Stimulated activated CD4-positive, alpha-beta T cell treated with anti-CD3 and anti-CD28 coated beads, Interleukin-12 subunit alpha, Interleukin-12 subunit beta, amount 100 ng/mL, for 48 hours (primary cell): ENCODE results near the gene DNAJB5.
"Not testable (repeated sequence)": the region's sequence is repeated elsewhere in the genome, so short reads cannot be mapped to it uniquely, and the experiment has no call there.

Experiments
- DNase-seq, 3 donors: peaks; one replicate each; pipeline ENCODE4 v3.0.0-alpha.2; 2020; ENCODE audit warnings: low read depth in 2 of 3, low spot score in 1 of 3

The DNAJB5 gene

DNA sequence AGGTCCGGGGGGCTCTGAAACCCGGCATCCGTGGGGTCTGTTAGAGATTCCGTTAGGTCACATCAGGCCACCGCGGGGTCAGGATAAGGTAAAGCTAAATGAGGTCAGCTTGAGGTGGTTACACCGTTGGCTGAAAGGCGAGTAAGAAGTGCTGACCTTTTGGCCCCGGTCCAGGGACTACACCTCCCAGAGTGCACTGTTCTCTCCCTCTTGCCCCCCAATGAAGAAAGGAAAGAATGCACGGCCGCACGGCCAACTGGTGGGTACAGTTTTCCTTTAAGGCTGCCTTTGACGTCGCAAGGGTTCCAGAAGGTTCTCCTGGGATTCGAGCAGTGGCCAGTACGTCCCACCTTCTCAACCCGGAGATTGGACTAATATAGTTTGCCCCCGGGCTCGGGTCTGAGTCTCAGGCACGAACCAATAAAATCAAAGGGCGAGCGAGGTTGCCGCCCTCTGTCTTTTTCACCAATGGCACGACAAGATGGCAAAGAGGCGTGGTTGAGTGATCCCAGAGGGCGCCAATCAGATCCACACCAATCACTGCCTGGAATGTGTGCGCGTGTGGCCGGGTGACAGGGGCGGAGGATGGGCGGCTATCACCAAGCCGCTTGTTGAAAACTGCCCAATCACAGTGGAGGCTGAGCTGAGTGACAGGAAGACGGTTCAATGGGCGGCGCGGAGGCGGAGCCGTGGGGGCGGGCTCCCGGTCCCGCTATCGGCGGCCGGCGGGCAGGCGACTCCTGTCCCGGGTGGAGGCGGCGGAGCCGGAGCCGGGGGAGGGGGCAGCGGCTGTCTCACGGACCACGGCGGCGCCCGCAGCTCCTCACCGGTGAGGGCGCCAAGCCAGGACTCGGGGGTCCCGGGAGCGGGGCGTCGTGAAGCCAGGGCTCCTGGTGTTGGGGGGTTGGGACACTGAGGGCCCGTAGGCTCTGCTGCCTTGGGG, at the start of gene DNAJB5:
Gene DNAJB5, plus strand, starts transcription at position 743 of the 943 bp plus-strand sequence. CDS start 886 bp downstream, outside the sequence.
- peak; percentile 94 to 96 (median 95) for DNase-seq

DNA sequence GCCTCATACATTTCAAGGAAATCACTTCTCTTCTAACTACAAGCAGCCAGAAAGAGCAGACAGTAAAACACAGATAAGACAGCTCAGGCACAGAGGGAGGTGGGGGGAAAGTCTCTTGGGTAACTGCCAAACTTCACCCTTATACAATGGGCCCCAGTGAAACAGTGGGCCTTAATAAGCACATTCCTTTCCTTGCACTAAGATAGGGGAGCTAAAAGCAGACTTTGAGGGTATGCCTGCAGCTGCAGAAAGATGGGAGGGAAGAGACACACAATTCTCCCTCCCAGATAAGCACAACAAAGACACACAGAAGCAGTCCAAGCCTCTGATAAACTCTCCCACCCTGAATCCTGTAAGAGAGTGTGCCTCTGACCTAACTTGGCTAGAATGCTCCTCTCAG, 49.6 kb upstream of the DNAJB5 start:
- DNase-seq = not testable (repeated sequence)

DNA sequence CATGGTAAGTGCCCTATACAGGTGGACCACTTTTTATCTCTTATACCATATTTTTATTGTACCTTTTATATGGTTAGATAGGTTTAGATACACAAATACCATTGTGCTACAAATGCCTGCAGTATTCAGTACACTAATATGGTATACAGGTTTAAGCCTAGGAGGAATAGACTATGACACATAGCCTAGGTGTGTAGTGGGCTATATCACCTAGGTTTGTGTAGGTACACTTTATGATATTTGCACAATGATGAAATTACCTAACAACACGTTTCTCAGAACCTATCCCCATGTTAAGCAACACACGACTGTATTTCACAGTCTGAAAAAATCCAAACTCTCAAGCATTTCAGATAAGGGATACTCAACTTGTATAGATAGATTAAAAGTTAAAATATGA, 41.1 kb upstream of the DNAJB5 start:
- no peak for DNase-seq

DNA sequence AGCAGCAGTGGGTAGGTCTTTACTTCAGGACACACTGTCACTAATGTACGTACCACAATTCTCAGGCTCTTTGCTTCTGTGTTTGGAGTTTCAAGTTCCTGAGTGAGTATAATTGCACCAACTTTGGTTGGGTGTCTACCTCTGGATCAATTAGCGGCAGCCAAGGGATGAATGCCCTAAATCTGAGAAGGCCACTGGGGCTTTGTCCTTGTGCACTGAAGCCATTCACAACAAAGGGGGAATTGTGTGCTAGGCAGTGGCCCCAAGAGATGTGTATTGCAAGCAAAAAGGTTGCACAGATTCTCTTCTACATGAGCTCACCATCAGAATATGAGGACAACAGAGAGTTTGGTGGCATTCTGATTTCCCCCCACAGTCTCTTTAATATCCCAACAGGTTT, 35.3 kb upstream of the DNAJB5 start:
- DNase-seq = no peak

DNA sequence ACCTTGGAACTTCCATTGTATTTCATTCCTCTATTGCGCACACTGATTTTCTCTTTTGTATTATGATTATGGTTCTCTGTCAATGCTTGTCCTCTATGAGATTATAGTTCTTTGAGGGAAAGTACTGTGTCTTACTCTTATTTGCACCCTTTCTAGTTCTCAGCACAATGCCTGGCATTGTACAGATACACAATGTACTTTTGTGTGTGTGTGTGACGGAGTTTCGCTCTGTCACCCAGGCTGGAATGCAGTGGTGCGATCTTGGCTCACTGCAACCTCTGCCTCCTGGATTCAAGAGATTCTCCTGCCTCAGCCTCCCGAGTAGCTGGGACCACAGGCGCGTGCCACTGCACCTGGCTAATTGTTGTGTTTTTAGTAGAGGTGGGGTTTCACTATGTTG, 33.5 kb upstream of the DNAJB5 start:
- not testable (repeated sequence) for DNase-seq

DNA sequence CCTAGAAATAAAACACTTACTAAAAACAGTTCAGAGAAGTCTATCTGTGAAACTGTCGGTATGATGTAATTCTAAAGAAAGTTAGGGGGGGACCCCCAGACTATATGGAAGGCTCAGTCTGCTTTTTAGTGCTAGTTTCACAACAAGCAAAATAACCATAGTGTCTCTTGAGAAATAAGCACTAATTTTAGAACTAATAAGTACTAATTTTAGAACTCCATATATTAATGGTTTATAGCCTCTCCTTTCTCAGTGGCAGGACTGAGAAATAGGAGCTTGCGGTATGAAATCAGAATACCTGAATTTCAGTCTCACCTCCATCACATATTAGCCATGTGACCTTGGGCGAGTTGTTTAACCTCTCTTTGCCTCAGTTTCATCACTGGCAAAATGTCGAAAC, 32.9 kb upstream of the DNAJB5 start:
- DNase-seq = no peak

DNA sequence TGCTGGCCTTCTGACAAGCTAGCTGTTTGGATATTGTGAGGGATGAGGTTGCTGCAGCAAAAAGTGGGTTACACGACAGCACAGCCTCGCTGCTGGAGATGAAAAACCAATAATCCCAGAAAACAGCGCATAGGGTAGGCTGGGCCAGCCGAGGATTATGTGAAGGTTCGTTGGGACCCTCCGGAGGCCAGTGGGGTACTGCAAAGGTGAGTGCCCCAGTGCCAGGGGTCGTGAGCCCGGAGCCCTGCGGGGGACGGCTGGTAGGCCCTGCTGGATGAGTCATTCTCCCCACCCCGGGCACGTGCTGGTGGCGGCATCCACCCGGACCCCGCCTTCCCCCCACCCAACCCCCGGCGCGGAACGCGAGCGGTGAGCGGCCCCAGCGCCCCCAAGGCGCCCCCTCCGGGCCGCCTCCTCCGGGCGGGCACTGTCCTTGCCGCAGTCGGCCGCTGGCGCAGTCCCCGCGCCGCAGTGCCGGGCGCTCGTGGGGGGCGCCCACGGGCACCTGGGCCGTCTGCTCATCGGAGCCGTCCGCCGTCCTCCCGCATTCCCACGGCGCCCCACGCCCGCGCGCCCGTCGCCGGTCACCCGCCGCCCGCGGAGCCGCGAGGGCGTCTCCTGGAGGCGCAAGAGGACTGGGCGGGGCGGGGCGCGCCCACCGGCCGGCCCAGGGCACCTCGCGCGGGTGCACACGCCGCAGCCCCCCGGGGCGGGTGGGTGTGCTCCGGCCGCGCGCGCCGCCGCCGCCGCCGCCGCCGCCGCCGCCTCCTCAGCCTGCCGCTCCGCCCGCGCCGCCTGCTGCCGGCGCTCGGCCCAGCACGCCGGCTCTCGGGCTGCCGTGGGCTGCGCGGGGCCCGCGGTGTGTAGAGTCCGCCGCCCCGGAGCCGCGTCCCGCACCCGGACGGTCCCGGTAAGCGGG, 31.8 kb upstream of the DNAJB5 start, which contains the start of gene PHF24:
Gene PHF24, plus strand, starts transcription at position 794 of the 919 bp plus-strand sequence. CDS start 13,014 bp downstream, outside the sequence.
- no peak for DNase-seq

DNA sequence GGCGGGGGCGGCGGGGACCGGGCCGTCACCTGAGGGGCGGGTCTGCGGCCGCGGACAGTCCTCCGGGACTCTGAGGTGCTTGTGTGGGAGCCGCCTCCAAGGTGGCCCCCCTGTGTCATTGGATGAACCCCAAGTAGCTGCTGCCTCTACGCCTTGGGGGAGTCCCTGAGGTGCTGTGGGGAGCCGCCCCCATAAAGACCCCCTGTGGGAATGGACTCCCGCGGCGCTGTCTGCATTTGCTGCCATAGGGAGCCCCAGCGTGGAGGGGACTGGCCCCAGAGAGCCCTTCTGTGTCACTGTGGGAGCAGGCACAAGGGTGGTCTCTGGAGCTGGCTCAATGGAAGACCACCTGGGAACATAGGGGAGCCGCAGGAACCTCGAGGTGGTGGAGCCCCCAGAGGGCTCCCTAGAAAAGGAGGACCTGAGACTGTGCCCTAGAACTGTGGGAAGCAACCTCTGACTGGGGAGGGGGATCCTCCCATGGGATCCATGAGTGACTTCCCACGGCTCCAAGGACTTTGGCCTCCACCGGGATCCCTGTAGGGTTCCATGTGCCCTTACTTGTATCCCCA, 31.0 kb upstream of the DNAJB5 start:
- no peak for DNase-seq

DNA sequence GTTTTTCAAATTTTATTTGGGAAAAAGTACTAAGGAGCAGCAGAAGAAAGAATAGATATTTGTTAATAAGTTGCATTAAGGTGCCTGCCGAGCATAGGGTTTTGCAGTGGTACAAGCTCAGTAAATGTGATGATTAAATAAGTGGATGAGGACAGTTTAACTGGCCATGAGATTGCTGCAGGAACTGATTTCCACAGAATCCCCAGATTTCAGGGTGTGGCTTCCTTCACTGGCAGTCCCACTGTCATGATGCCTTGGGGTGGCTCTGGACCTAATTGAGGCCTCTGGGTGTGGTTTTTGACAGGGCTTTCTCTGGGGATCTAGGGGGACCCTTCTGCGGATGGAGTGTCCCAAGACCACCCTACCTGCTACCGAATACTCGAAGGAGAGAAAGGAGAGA, 30.1 kb upstream of the DNAJB5 start:
- DNase-seq = no peak

DNA sequence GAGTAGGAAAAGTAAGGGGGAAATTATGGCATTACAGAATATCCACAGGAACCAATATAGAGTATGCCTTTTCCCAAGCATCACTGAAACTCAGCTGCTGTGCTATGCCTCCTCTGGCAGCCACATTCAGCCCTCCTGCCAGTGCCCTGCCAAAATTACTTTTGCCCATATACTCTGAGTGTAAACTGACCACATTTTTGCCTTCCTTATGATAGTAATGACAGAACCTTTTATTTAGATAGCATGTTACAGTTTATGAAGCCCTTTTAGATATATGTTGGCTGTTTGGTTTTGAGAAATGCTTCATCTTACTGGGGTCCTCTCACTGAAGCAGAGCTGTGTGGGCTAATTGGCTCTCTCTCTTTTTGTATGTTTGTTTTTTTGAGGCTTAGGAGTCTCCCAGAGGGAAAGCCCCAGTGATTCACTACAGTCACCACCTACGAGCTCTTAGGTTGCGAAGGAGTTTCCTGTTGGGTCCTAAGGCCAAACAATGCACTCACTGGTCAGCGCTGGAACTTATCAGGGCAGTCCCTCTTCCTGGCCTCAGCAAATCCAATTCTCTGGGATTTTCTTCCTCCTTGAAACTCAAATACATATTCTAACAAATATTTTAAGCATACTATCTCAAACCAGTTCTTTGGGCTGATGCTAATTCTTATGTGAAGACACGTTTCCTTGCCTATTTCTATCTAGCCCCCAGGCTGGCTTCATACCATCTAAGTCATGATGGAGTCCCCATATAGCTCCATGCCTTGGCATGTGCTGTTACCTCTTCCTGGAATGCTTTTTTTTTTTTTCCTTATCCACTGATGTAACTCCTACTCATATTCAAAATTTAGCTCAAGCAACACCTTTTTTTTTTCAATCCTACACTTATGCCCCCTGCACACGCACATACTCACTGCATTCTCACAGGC, 27.7 kb upstream of the DNAJB5 start:
- peak in 1 of 3 donors; percentile 19 for DNase-seq

DNA sequence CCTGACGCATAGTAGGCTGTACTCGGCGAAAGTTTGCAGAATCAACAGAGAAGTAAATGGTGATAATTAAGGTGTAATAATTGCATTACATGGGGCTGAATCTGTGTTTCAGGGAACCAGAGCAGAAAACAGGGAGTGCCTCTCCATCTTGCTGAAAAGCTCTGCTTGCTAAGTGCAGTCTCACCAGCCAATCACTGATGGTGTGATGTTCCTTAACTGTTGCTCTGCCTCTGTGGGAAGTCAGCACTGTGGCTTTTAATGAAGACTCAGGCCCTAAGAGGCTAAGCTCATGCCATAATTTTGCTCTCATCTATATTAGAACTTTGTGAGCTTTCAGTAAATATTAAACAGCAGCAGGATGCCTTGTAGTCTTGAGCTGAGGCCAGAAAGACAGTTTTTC, 27.0 kb upstream of the DNAJB5 start:
- no peak for DNase-seq

DNA sequence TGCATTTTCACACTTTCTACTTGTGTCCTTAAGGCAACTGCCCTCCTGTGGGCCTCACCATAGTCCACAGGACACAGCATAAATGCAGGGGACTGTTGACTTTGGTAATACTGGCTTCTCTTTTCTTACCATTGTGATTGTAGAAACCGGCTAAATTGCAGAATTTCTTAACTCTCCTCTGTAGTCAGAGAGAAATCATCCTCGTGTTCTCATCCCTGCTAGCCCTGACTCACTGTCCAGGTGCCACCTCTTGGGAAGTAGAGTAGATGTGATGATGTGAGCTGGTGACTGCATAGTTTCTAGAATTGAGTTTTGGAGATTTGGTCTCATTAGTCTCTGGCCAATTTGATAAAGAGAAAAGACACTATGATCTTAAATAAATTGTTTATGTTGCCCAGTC, 26.0 kb upstream of the DNAJB5 start:
- no peak for DNase-seq

DNA sequence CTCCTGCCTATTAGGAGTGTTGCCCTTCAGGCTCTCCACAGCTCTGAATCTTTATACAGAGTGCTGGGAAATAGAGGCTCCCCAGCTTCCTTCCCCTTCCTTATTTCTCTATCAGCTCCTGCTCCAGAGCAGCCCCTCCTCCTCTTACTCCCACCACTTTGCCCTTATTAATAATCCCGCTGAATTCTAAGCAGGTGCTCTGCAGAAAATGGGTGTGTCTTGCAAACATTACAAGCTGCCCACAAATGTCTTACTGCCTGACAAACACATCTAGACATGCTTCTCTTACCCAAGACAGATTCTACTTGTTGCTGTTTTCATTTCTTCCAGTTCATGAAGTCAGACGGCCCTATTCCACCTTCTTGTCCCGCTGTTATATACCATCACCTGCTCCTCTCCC, 25.1 kb upstream of the DNAJB5 start:
- no peak for DNase-seq

DNA sequence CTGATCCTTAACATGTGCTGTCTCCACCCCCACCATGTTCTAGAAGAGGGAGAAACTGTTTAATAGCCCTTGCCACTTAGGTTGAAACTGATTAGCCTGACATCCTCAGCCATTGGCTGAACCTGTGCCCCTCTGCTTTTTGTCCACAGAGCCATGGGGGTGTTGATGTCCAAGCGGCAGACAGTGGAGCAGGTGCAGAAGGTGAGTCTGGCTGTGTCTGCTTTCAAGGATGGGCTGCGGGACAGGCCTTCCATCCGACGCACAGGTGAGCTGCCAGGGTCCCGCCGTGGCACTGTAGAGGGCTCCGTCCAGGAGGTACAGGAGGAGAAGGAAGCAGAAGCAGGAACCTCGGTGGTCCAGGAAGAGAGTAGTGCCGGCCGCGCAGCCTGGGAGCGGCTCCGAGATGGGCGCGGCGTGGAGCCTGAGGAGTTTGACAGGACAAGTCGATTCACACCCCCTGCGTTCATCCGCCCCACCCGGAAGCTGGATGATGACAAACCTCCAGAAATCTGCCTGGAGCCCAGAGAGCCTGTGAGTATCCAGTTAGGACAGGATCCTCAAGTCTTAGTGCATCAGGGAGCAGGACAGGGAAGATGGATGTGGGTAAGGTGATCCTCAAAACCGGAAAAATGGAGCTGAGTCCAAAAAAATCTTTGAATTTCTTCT, 18.3 kb upstream of the DNAJB5 start:
- no peak for DNase-seq

DNA sequence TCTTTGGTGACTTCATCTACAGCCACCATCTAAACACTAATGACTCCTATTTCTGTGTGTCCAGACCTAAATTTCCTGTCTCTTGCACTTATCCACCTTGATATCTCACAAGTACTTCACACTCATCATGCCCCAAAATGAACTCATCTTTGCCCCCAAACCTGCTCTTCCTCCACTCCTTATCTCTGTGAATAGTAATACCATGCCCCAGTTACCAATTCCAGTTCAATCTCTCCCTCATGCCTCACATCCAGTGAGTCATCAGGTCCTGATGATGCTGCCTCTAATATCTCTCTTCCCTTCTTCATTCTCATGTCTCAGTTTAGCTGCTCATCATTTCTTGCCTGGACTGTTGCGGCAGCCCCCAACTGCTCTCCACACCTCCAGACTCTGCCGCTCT, 14.9 kb upstream of the DNAJB5 start:
- no peak for DNase-seq

DNA sequence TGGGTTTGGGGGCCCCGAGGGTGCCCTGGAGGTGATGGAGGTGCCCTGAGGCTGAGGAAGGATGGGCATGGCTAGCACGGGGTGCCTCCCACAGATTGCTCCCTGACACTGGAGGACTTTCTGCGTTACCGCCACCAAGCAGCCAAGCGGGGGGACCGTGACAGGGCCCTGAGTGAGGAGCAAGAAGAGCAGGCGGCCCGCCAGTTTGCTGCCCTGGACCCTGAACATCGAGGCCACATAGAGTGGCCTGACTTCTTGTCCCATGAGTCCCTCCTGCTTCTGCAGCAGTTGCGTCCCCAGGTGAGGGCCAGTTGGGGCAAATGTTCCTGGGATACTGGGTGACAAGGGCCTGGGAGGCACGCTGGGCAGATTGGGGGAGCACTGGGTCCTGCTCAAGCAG, 13.1 kb upstream of the DNAJB5 start:
- DNase-seq = no peak

DNA sequence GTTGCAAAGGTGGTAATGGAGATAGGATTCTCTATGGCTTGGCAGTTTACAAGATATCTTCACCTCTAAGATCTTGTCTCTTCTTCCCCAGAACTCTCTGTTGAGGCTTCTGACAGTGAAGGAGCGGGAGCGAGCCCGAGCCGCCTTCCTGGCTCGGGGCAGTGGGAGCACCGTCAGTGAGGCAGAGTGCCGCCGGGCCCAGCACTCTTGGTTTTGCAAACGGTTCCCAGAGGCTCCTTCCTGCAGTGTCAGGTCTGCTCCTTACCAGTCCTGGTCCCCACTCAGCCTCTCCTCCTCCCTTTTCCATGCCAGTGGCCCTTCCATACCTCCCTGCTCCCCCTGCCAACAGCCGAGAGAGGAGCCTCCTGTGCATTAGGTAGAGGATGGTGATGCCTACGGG, 12.6 kb upstream of the DNAJB5 start:
- no peak for DNase-seq

DNA sequence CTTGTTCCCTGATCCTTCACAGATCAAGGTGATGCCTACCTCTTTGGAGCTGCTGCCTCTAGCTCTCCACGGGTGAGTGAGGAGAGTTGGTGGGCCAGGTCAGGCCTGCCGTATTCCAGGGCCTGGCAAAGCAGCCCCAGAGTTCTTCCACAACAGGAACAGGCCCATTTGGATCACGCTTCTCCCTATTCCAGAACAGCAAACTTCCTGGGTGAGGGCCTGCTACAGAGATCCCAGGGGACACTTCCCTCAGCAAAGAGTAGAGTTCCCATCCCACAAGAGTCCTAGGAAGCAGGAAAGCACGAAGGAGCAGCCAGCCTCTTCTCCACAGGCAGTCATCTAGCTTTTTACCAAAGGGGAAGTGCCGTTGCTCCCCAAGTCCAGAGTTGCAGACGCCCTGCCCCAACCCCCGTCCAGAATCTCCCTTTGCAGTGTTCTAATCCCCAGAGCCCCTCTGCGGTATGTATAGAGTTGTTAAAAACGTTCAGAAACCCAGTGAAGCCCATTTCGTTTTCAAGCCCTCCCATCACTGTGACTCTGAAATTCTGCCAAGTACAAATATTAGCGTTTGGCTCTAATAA, 9.3 kb upstream of the DNAJB5 start:
- DNase-seq = no peak

DNA sequence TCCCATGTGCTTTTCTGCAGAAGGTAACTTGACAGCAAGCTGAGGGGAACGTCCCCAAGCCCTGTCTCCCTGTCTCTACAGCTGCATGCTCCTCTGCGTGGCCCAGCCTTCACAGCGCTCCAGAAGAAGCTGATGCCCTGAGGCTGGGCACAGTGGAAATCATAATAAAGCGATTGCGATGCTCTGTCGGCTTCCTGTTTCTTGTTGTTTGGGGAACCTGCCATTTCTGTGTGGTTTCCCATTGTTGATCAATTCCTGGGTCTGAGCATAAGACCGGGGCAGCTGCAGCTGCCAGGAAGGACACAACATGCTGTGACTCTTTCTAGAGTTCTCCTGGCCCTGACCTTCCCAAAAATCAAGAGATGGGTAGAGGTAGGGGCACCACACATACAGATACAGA, 7.2 kb upstream of the DNAJB5 start:
- DNase-seq = no peak
